GM12801 (cell line): ENCODE measurements around the gene KIF4A.

ENCODE experiments used
- CTCF ChIP-seq: IDR thresholded peaks from one replicate; pipeline ENCODE4 v1.5.1; 2011; ENCODE audit warnings: control low read depth; ENCODE audit not compliant: insufficient read length; ENCODE audit errors: extremely low read depth

Gene KIF4A

GRCh38 chrX:70293621-70294020, 3.7 kb downstream of the KIF4A start:
- no peak for TF ChIP-seq CTCF

- no peak for TF ChIP-seq CTCF
These were observed 11.8 kb downstream of the KIF4A start for GRCh38 chrX:70301716-70302115.

- TF ChIP-seq CTCF: no peak
These were observed 23.6 kb downstream of the KIF4A start for GRCh38 chrX:70313503-70313902.

GRCh38 chrX:70322784-70323183, 32.9 kb downstream of the KIF4A start:
- TF ChIP-seq CTCF: no peak

GRCh38 chrX:70324326-70324725, 34.4 kb downstream of the KIF4A start:
- TF ChIP-seq CTCF: no peak

GRCh38 chrX:70331161-70331560, 41.3 kb downstream of the KIF4A start:
- no peak for TF ChIP-seq CTCF

- no peak for TF ChIP-seq CTCF
These were observed 42.7 kb downstream of the KIF4A start for GRCh38 chrX:70332600-70332999.

- TF ChIP-seq CTCF: no peak
These were observed 46.9 kb downstream of the KIF4A start for GRCh38 chrX:70336767-70337166.
